Raji (cell line): ENCODE results near the gene TMCO4.

Source experiments
- POLR2A ChIP-seq: IDR thresholded peaks from 2 replicates; pipeline ENCODE4 v1.6.1; 2011; ENCODE audit warnings: low read depth, low read length, control low read depth; ENCODE audit not compliant: insufficient read depth

The TMCO4 gene

GRCh38 chr1:19815801-19816736 lies 16.4 kb upstream of the TMCO4 start:
- TF ChIP-seq POLR2A, result no peak

- TF ChIP-seq POLR2A, result no peak
Measured at GRCh38 chr1:19814681-19815503, 15.2 kb upstream of the TMCO4 start, which contains the start of gene RNF186. RNF186 (minus strand) TSS chr1:19815283; CDS start chr1:19815101, 182 bp downstream.

DNA sequence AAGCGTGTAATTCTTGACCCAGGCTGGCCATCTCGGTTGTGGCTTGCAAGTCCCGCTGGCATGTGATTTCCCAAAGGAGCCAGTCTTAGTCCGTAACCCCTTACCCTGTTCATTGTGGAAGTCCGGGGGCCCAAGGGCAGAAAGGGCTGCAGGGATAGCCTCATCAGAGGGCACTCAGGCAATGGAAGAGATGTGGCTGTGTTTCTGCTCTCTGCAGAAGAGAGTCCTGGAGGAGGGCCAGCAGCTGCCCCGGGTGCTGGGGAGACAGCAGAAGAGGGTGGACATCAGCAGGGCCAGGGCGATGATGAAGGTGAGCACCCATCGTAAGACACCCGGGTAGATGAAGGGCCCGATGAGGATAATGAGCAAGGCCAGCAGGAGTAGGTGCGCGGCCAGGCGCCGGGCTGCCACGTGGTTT lies 14.5 kb upstream of the TMCO4 start:
- no peak for TF ChIP-seq POLR2A

GRCh38 chr1:19813643-19813960 lies 13.9 kb upstream of the TMCO4 start:
- no peak for TF ChIP-seq POLR2A

DNA sequence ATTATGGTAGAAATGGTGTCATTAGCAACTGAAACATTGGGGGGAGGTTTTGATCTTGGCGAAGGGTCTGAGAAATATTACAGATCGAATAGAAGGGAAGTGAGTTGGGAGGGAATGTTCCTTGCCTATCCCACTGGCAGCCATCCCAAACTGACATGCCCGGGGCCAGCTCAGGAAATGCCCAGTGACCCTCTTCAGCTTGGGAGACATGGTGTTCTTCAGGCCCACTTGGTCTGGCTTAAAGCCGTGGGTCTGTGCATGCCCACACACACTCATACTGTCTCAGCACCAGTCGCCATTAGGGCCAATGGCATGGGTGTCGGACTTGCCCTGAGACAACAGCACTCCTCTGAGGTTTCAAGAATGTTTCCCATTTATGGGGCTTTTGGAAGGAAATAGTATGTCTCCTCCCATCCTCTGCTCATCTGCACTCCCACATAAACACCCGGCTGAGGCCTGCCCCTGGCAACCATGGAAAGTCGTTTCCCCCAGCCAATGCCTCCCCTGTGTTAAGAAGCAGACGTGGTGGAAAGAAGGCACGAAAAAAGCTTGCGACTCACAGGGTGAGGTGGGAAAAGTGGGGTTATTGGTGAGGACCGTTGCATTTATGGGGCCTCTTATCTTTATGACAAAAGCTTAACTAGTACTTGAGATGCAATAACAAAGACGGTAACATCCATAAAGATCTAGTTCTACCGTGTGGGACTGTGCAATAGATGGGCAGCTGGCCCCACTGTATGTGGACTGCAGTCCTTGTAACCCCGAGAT lies 13.3 kb upstream of the TMCO4 start:
- TF ChIP-seq POLR2A, result no peak

DNA sequence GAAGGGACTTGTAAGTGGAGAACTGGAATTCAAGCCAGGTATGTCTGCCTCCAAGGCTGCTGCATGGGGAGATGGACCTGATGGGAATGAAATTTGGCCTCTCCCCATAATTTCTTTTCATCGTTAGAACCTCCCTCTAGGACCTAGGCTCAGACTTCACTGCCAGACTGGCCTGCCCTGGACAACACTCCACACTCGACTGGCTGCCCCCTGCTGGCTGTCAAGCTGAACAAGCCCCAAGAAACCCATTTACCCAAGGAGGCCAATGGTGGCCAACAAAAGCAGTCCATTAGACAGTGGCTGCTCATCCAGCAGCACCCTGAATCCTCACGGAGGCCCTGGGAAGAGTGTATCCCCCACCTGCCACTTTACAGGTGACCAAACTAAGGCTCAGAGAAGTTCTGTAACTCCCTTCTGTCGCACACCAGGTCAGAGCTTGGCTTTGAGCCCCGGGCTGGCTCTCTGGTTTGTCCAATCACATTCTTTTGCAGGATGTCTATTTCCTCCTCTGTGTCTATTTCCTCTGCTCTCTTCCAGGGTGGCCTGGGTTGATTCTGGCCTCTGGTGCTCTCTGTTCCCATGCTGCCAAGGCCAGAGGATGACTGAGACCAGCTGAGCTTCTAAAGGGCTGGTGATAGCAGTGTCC lies 11.6 kb upstream of the TMCO4 start:
- TF ChIP-seq POLR2A, result no peak

- no peak for TF ChIP-seq POLR2A
Measured at GRCh38 chr1:19809044-19809750, 9.5 kb upstream of the TMCO4 start.

- TF ChIP-seq POLR2A, result no peak
Measured at GRCh38 chr1:19808351-19808750, 8.6 kb upstream of the TMCO4 start.

- no peak for TF ChIP-seq POLR2A
Measured at GRCh38 chr1:19804831-19805251, 5.1 kb upstream of the TMCO4 start.

DNA sequence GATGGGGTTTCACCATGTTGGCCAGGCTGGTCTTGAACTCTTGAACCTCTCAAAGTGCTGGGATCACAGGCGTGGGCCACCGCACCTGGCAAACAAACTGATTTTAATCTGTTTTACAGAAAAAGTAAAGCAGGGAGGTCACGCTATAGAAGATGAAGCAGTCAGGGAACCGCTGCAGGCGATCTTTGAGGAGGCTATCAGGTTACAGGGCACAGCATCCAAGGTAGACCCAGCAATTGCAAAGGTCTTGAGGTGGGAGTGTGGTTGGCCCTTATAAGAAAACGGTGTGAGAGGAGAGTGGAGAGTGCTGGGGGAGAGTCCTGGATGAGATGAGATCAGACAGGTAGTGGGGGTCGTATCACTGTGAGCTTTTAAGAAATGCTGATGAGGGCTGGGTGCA lies 2.6 kb upstream of the TMCO4 start:
- no peak for TF ChIP-seq POLR2A

GRCh38 chr1:19800076-19800804 lies 524 bp upstream of the TMCO4 start:
- TF ChIP-seq POLR2A, result no peak

GRCh38 chr1:19798486-19799229 lies 1.1 kb downstream of the TMCO4 start:
- no peak for TF ChIP-seq POLR2A

DNA sequence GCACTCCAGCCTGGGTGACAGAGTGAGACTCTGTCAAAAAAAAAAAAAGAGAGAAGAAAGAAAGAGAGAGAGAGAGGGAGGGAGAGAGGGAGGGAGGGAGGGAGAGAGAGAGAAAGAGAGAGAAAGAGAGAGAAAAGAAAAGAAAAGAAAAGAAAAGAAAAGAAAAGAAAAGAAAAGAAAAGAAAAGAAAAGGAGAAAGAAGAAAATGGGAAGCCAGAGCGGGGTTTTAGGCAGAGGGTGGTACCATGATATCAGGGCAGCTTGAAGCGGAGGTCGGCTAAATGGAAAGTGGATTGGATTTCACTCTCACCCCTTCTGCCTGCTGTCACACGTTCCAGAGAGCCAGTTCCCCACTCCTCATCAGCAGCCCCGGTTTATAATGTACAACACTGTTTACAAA lies 1.9 kb downstream of the TMCO4 start:
- no peak for TF ChIP-seq POLR2A

DNA sequence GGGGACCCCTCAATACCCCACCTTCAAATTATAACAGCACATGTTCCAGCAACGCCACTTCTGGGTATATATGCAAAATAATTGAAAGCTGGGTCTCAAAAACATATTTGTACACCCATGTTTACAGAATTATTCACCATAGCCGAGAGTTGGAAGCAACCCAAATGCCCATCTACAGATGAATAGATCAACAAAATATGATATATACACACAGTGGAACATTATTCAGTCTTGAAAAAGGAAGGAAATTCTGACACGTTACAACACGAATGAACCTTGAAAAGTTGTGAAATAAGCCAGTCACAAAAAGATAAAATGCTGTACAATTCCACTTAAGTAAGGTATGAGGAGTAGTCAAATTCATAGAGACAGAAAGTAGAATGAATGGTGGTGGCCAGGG lies 5.1 kb downstream of the TMCO4 start:
- TF ChIP-seq POLR2A, result no peak
